DND-41 (cell line): ENCODE measurements around the gene CNEP1R1.

Experiments used
- ATAC-seq: fragments of 200-7000 bp; cut with Tn5 transposase; 3 replicates; pipeline ENCODE4 v1.9.1; 2021; ENCODE audit warnings: low read depth; ENCODE audit not compliant: insufficient read depth
- DNase-seq: peaks from one replicate; pipeline ENCODE4 v3.0.0-alpha.2; 2020
- H2AFZ ChIP-seq: 2 replicates; pipeline ENCODE4 v1.6.0; 2012; ENCODE audit warnings: low read depth, low read length
- H3K27ac ChIP-seq: 2 replicates; pipeline ENCODE4 v1.5.1; 2012; ENCODE audit warnings: low read length, inconsistent platforms
- H3K27me3 ChIP-seq: fragments of 200-600 bp; sonication (generic); 2 replicates; pipeline ENCODE4 v1.6.0; 2012; ENCODE audit warnings: low read length, mild to moderate bottlenecking, inconsistent platforms; ENCODE audit not compliant: insufficient read depth, poor library complexity
- H3K36me3 ChIP-seq: 2 replicates; pipeline ENCODE4 v1.5.1; 2012; ENCODE audit warnings: low read length, inconsistent platforms; ENCODE audit not compliant: insufficient read depth
- H3K4me1 ChIP-seq: 2 replicates; pipeline ENCODE4 v1.5.1; 2012; ENCODE audit warnings: mild to moderate bottlenecking, low read length; ENCODE audit not compliant: insufficient read depth
- H3K4me2 ChIP-seq: 2 replicates; pipeline ENCODE4 v1.6.0; 2012; ENCODE audit warnings: mild to moderate bottlenecking, moderate library complexity, low read length, inconsistent platforms; ENCODE audit not compliant: insufficient read depth
- H3K4me3 ChIP-seq, 2 experiments: fragments of 200-600 bp in 1 of 2; shearing (Covaris generic) in 1 of 2; 2 replicates each; pipeline ENCODE4 v1.5.1; 2012 to 2016; ENCODE audit warnings: inconsistent platforms in 2 of 2, low read length in 2 of 2, mild to moderate bottlenecking in 2 of 2, low read depth in 1 of 2, moderate library complexity in 1 of 2
- H3K79me2 ChIP-seq: 2 replicates; pipeline ENCODE4 v1.6.0; 2012; ENCODE audit warnings: low read length, inconsistent platforms; ENCODE audit not compliant: insufficient read depth
- H3K9ac ChIP-seq: 2 replicates; pipeline ENCODE4 v1.6.0; 2012; ENCODE audit warnings: low read depth, mild to moderate bottlenecking, inconsistent platforms, low read length, moderate library complexity
- H3K9me3 ChIP-seq: 2 replicates; pipeline ENCODE4 v1.5.1; 2012; ENCODE audit warnings: low read length, moderate library complexity, mild to moderate bottlenecking, inconsistent platforms; ENCODE audit not compliant: insufficient read depth, severe bottlenecking
- H4K20me1 ChIP-seq: 2 replicates; pipeline ENCODE4 v1.6.0; 2012; ENCODE audit warnings: low read length; ENCODE audit not compliant: insufficient read depth
- EZH2 ChIP-seq: IDR thresholded peaks from 3 replicates; pipeline ENCODE4 v1.6.1; 2012; ENCODE audit warnings: borderline replicate concordance, low read depth, mild to moderate bottlenecking, moderate library complexity, low read length, inconsistent platforms; ENCODE audit not compliant: severe bottlenecking
- TF ChIP-seq, protein P1 (sequence below): IDR thresholded peaks from 2 replicates; pipeline ENCODE4 v1.5.1; 2012; ENCODE audit warnings: borderline replicate concordance, low read length, moderate library complexity, mild to moderate bottlenecking; ENCODE audit not compliant: poor library complexity, severe bottlenecking; ENCODE audit errors: extremely low read depth

CNEP1R1 gene

DNA sequence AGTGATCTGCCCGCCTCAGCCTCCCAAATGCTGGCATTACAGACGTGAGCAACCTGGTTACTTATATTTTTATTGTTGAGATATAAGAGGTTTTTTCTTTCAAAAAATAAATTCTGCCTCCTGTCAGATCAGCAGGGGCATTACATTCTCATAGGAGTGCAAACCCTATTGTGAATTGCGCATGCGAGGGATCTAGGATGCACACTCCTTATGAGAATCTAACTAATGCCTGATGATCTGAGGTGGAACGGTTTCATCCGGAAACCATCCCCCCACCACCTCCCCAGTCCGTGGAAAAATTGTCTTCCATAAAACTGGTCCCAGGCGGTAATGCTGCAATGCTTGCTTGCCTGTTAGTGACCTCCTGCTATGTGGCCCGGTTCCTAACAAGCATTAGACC is 7.5 kb upstream of the CNEP1R1 start:
- Histone ChIP-seq H3K9ac (no peak overlapping the region), H3K9me3 (no peaks in the 10 kb centered on the region), H3K27ac (no peak overlapping the region), H3K4me3 (no peak overlapping the region), H2AFZ (no peak overlapping the region), H4K20me1 (no peaks in the 10 kb centered on the region), H3K4me1 (no peaks in the 10 kb centered on the region), H3K36me3 (no peaks in the 10 kb centered on the region), H3K79me2 (no peaks in the 10 kb centered on the region), H3K27me3 (no peaks in the 10 kb centered on the region), H3K4me2 (no peak overlapping the region)
- no peak for DNase-seq
- no peak for ATAC-seq
- TF ChIP-seq, protein P1, sequence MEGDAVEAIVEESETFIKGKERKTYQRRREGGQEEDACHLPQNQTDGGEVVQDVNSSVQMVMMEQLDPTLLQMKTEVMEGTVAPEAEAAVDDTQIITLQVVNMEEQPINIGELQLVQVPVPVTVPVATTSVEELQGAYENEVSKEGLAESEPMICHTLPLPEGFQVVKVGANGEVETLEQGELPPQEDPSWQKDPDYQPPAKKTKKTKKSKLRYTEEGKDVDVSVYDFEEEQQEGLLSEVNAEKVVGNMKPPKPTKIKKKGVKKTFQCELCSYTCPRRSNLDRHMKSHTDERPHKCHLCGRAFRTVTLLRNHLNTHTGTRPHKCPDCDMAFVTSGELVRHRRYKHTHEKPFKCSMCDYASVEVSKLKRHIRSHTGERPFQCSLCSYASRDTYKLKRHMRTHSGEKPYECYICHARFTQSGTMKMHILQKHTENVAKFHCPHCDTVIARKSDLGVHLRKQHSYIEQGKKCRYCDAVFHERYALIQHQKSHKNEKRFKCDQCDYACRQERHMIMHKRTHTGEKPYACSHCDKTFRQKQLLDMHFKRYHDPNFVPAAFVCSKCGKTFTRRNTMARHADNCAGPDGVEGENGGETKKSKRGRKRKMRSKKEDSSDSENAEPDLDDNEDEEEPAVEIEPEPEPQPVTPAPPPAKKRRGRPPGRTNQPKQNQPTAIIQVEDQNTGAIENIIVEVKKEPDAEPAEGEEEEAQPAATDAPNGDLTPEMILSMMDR = no peak

DNA sequence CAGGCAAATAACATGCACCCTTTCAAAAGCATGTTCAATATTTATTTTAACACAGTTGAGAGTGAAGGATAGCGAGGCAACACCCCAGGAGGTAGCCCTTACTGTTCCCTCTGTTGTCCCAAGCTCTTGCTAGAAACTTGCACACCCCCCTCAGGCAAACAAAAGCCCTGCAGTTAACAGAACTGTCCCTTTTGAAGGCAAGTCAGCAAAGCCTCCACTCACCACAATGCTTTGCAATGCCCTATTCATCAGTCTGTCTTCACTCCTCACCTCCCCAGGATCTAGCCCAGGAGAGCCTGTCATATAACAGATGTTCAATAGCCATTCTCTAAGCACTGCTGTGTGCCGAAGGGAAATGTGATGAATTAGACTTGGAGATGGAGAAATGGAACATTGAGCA is 3.5 kb upstream of the CNEP1R1 start:
- TF ChIP-seq, protein P1 = peak; percentile 9
- no peak for TF ChIP-seq EZH2
- Histone ChIP-seq H3K4me3 (no peak overlapping the region), H3K27me3 (no peaks in the 10 kb centered on the region), H3K36me3 (no peaks in the 10 kb centered on the region), H3K27ac (no peak overlapping the region), H3K9ac (no peak overlapping the region), H3K9me3 (no peaks in the 10 kb centered on the region), H3K79me2 (peaks cover 18% of the 10 kb centered on the region), H3K4me1 (peaks cover 21% of the 10 kb centered on the region), H3K4me2 (no peak overlapping the region), H4K20me1 (peaks cover 9% of the 10 kb centered on the region; the same call in 1 of the 2 replicates), H2AFZ (no peak overlapping the region)
- ATAC-seq (no peak), DNase-seq (no peak)

DNA sequence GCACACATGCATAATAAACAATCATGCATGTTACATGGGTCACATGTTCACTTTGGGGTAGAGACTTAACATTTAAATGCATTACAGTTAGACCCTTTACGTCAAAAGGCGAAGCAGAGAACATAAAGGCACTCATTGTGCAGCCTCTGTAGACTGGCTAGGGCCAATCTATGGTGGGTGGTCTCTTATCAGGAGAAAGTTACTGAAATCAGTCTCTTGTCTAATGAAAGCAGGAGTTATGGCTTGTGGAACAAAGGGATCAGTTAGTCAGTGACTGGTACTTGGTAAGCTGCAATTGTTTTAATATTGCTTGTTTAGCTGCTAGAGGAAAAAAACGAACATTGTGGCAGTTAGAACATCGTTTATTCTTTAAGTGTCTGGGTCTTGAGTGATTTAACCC is 1.4 kb upstream of the CNEP1R1 start:
- ATAC-seq = no peak
- TF ChIP-seq, protein P1 = no peak
- DNase-seq = no peak

DNA sequence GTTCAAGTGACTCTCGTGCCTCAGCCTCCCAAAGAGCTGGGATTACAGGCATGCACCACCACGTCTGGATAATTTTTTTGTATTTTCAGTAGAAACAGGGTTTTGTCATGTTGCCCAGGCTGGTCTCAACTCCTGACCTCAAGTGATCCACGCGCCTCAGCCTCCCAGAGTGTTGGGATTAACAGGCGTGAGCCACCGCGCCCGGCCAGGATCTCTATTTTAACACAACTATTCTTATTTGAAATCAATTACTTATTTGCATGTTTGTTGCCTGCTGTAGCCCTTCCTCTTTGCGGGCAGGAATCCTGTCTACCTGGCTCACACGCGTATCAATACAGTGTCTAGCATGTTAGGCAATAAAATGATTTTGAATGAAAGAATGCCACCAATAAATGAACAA is 818 bp upstream of the CNEP1R1 start:
- Histone ChIP-seq H3K9me3 (no peaks in the 10 kb centered on the region), H3K4me2 (peak overlapping the region; percentile 80), H3K27ac (peak overlapping the region; percentile 64), H3K4me1 (peaks cover 32% of the 10 kb centered on the region), H3K4me3 (peak overlapping the region; percentile 14 to 91; a peak in 3 of 4 replicates), H3K9ac (peak overlapping the region; percentile 80), H3K79me2 (peaks cover 44% of the 10 kb centered on the region), H3K36me3 (peaks cover 8% of the 10 kb centered on the region; the same call in 1 of the 2 replicates), H4K20me1 (peaks cover 14% of the 10 kb centered on the region; the same call in 1 of the 2 replicates), H3K27me3 (no peaks in the 10 kb centered on the region), H2AFZ (peak overlapping the region; percentile 90)
- TF ChIP-seq EZH2 = no peak
- TF ChIP-seq, protein P1 = no peak
- no peak for DNase-seq
- ATAC-seq = no peak

More for the DNA sequence above, 1.4 kb upstream of the CNEP1R1 start:
- peaks cover 10% of the 10 kb centered on the region; the same call in 1 of the 2 replicates for H4K20me1 ChIP-seq
- H3K27ac ChIP-seq = no peak overlapping the region
- H3K9me3 ChIP-seq = no peaks in the 10 kb centered on the region
- H3K4me1 ChIP-seq = peaks cover 32% of the 10 kb centered on the region
- no peaks in the 10 kb centered on the region for H3K27me3 ChIP-seq
- peaks cover 5% of the 10 kb centered on the region; the same call in 1 of the 2 replicates for H3K36me3 ChIP-seq
- no peak overlapping the region for H3K4me3 ChIP-seq
- H3K79me2 ChIP-seq = peaks cover 38% of the 10 kb centered on the region
- no peak overlapping the region for H3K9ac ChIP-seq
- H2AFZ ChIP-seq = peak overlapping the region; percentile 58
- H3K4me2 ChIP-seq = no peak overlapping the region
